ENCODE measurements around the gene ATP8A2.

The ATP8A2 gene

GRCh38 chr13:26019881-26020870 lies 648.4 kb downstream of the ATP8A2 start:
- H3K9me3 Mint-ChIP-seq: no peaks in the 10 kb centered on the region
- no peak for ATAC-seq (replicated peaks; ENCODE audit: extremely low read depth, poor library complexity, severe bottlenecking)
- no peak for DNase-seq (ENCODE audit: low spot score in 2 of 2)
- H3K36me3 Mint-ChIP-seq (ENCODE audit: insufficient read depth): peaks cover 2% of the 10 kb centered on the region
- no peaks in the 10 kb centered on the region for H3K4me1 Mint-ChIP-seq
- no peak overlapping the region for H3K4me3 Mint-ChIP-seq
- peaks cover 10% of the 10 kb centered on the region for H3K27me3 Mint-ChIP-seq
- H3K27ac Mint-ChIP-seq (ENCODE audit: low read depth): no peak overlapping the region

GRCh38 chr13:26020891-26021290 lies 649.1 kb downstream of the ATP8A2 start:
- Mint-ChIP-seq H3K27me3 (peaks cover 12% of the 10 kb centered on the region), H3K9me3 (no peaks in the 10 kb centered on the region), H3K4me3 (no peak overlapping the region), H3K4me1 (no peaks in the 10 kb centered on the region), H3K27ac (ENCODE audit: low read depth) (no peak overlapping the region), H3K36me3 (ENCODE audit: insufficient read depth) (peaks cover 2% of the 10 kb centered on the region)
- ATAC-seq (replicated peaks; ENCODE audit: extremely low read depth, poor library complexity, severe bottlenecking) (no peak), DNase-seq (ENCODE audit: low spot score in 2 of 2) (no peak)

- H3K4me3 Mint-ChIP-seq: no peak overlapping the region
- no peak for ATAC-seq (replicated peaks; ENCODE audit: extremely low read depth, poor library complexity, severe bottlenecking)
- peaks cover 2% of the 10 kb centered on the region for H3K36me3 Mint-ChIP-seq (ENCODE audit: insufficient read depth)
- H3K9me3 Mint-ChIP-seq: no peaks in the 10 kb centered on the region
- H3K27ac Mint-ChIP-seq (ENCODE audit: low read depth): no peak overlapping the region
- no peak for DNase-seq (ENCODE audit: low spot score in 2 of 2)
- H3K27me3 Mint-ChIP-seq: peaks cover 12% of the 10 kb centered on the region
- H3K4me1 Mint-ChIP-seq: no peaks in the 10 kb centered on the region
These were observed 649.7 kb downstream of the ATP8A2 start for GRCh38 chr13:26021516-26021915.

GRCh38 chr13:26021956-26022355 lies 650.2 kb downstream of the ATP8A2 start:
- no peaks in the 10 kb centered on the region for H3K9me3 Mint-ChIP-seq
- H3K4me1 Mint-ChIP-seq: no peaks in the 10 kb centered on the region
- H3K4me3 Mint-ChIP-seq: no peak overlapping the region
- no peak for DNase-seq (ENCODE audit: low spot score in 2 of 2)
- H3K36me3 Mint-ChIP-seq (ENCODE audit: insufficient read depth): peaks cover 2% of the 10 kb centered on the region
- peaks cover 12% of the 10 kb centered on the region for H3K27me3 Mint-ChIP-seq
- H3K27ac Mint-ChIP-seq (ENCODE audit: low read depth): no peak overlapping the region
- no peak for ATAC-seq (replicated peaks; ENCODE audit: extremely low read depth, poor library complexity, severe bottlenecking)

GRCh38 chr13:26022538-26023292 lies 650.9 kb downstream of the ATP8A2 start:
- no peak overlapping the region for H3K4me3 Mint-ChIP-seq
- ATAC-seq (replicated peaks; ENCODE audit: extremely low read depth, poor library complexity, severe bottlenecking): no peak
- H3K27me3 Mint-ChIP-seq: peaks cover 12% of the 10 kb centered on the region
- peaks cover 2% of the 10 kb centered on the region for H3K36me3 Mint-ChIP-seq (ENCODE audit: insufficient read depth)
- no peaks in the 10 kb centered on the region for H3K9me3 Mint-ChIP-seq
- no peak for DNase-seq (ENCODE audit: low spot score in 2 of 2)
- H3K27ac Mint-ChIP-seq (ENCODE audit: low read depth): no peak overlapping the region
- H3K4me1 Mint-ChIP-seq: no peaks in the 10 kb centered on the region

GRCh38 chr13:26024558-26024957 lies 652.8 kb downstream of the ATP8A2 start:
- no peak for DNase-seq (ENCODE audit: low spot score in 2 of 2)
- H3K4me1 Mint-ChIP-seq: no peaks in the 10 kb centered on the region
- ATAC-seq (replicated peaks; ENCODE audit: extremely low read depth, poor library complexity, severe bottlenecking): no peak
- no peak overlapping the region for H3K27ac Mint-ChIP-seq (ENCODE audit: low read depth)
- no peak overlapping the region for H3K4me3 Mint-ChIP-seq
- H3K27me3 Mint-ChIP-seq: peaks cover 12% of the 10 kb centered on the region
- H3K36me3 Mint-ChIP-seq (ENCODE audit: insufficient read depth): no peaks in the 10 kb centered on the region
- H3K9me3 Mint-ChIP-seq: no peaks in the 10 kb centered on the region

GRCh38 chr13:26025196-26025595 lies 653.4 kb downstream of the ATP8A2 start:
- Mint-ChIP-seq H3K27me3 (peaks cover 12% of the 10 kb centered on the region), H3K27ac (ENCODE audit: low read depth) (no peak overlapping the region), H3K9me3 (no peaks in the 10 kb centered on the region), H3K4me3 (no peak overlapping the region), H3K36me3 (ENCODE audit: insufficient read depth) (no peaks in the 10 kb centered on the region), H3K4me1 (no peaks in the 10 kb centered on the region)
- no peak for DNase-seq (ENCODE audit: low spot score in 2 of 2)
- no peak for ATAC-seq (replicated peaks; ENCODE audit: extremely low read depth, poor library complexity, severe bottlenecking)

- Mint-ChIP-seq H3K27me3 (peaks cover 12% of the 10 kb centered on the region), H3K4me3 (no peak overlapping the region), H3K4me1 (no peaks in the 10 kb centered on the region), H3K36me3 (ENCODE audit: insufficient read depth) (no peaks in the 10 kb centered on the region), H3K9me3 (no peaks in the 10 kb centered on the region), H3K27ac (ENCODE audit: low read depth) (no peak overlapping the region)
- ATAC-seq (replicated peaks; ENCODE audit: extremely low read depth, poor library complexity, severe bottlenecking) (no peak), DNase-seq (ENCODE audit: low spot score in 2 of 2) (no peak)
These were observed 654.0 kb downstream of the ATP8A2 start for GRCh38 chr13:26025771-26026170.

GRCh38 chr13:26026211-26026610 lies 654.4 kb downstream of the ATP8A2 start:
- ATAC-seq (replicated peaks; ENCODE audit: extremely low read depth, poor library complexity, severe bottlenecking) (no peak), DNase-seq (ENCODE audit: low spot score in 2 of 2) (no peak)
- no peaks in the 10 kb centered on the region for H3K4me1 Mint-ChIP-seq
- H3K9me3 Mint-ChIP-seq: no peaks in the 10 kb centered on the region
- H3K36me3 Mint-ChIP-seq (ENCODE audit: insufficient read depth): no peaks in the 10 kb centered on the region
- H3K27ac Mint-ChIP-seq (ENCODE audit: low read depth): no peak overlapping the region
- peaks cover 12% of the 10 kb centered on the region for H3K27me3 Mint-ChIP-seq
- no peak overlapping the region for H3K4me3 Mint-ChIP-seq

GRCh38 chr13:26029581-26030136 lies 657.9 kb downstream of the ATP8A2 start:
- H3K9me3 Mint-ChIP-seq: no peaks in the 10 kb centered on the region
- no peak overlapping the region for H3K27ac Mint-ChIP-seq (ENCODE audit: low read depth)
- peaks cover 7% of the 10 kb centered on the region for H3K27me3 Mint-ChIP-seq
- no peaks in the 10 kb centered on the region for H3K4me1 Mint-ChIP-seq
- DNase-seq (ENCODE audit: low spot score in 2 of 2) (no peak), ATAC-seq (replicated peaks; ENCODE audit: extremely low read depth, poor library complexity, severe bottlenecking) (no peak)
- no peak overlapping the region for H3K4me3 Mint-ChIP-seq
- H3K36me3 Mint-ChIP-seq (ENCODE audit: insufficient read depth): no peaks in the 10 kb centered on the region

GRCh38 chr13:26030331-26030730 lies 658.6 kb downstream of the ATP8A2 start:
- ATAC-seq (replicated peaks; ENCODE audit: extremely low read depth, poor library complexity, severe bottlenecking): no peak
- H3K4me1 Mint-ChIP-seq: no peaks in the 10 kb centered on the region
- no peak for DNase-seq (ENCODE audit: low spot score in 2 of 2)
- H3K27me3 Mint-ChIP-seq: peaks cover 1% of the 10 kb centered on the region
- no peaks in the 10 kb centered on the region for H3K36me3 Mint-ChIP-seq (ENCODE audit: insufficient read depth)
- H3K27ac Mint-ChIP-seq (ENCODE audit: low read depth): no peak overlapping the region
- H3K4me3 Mint-ChIP-seq: no peak overlapping the region
- H3K9me3 Mint-ChIP-seq: no peaks in the 10 kb centered on the region

- Mint-ChIP-seq H3K4me1 (no peaks in the 10 kb centered on the region), H3K36me3 (ENCODE audit: insufficient read depth) (no peaks in the 10 kb centered on the region), H3K9me3 (peaks cover 5% of the 10 kb centered on the region), H3K4me3 (no peak overlapping the region), H3K27ac (ENCODE audit: low read depth) (no peak overlapping the region), H3K27me3 (peaks cover 9% of the 10 kb centered on the region)
- DNase-seq (ENCODE audit: low spot score in 2 of 2) (no peak), ATAC-seq (replicated peaks; ENCODE audit: extremely low read depth, poor library complexity, severe bottlenecking) (no peak)
These were observed 662.2 kb downstream of the ATP8A2 start for GRCh38 chr13:26034018-26034417.

Measured in central memory CD8-positive, alpha-beta T cell (primary cell).